AML-193 (cell line): Measurements from ENCODE around the gene TAAR6.
"Not testable (repeated sequence)": the region's sequence is repeated elsewhere in the genome, so short reads cannot be mapped to it uniquely, and the experiment has no call there.

Source experiments
- DNase-seq, 2 experiments: peaks; one replicate each; lab custom pipeline; 2025; lab: John Stamatoyannopoulos, UW

The TAAR6 gene

GRCh38 chr6:132590362-132590761 lies 20.2 kb downstream of the TAAR6 start:
- DNase-seq: no peak

GRCh38 chr6:132592855-132593254 lies 22.7 kb downstream of the TAAR6 start:
- DNase-seq: peak; percentile 72 to 75

GRCh38 chr6:132596201-132596600 lies 26.1 kb downstream of the TAAR6 start:
- DNase-seq: no peak

GRCh38 chr6:132598473-132598872 lies 28.4 kb downstream of the TAAR6 start:
- peak; percentile 14 to 37 for DNase-seq

GRCh38 chr6:132600900-132601299 lies 30.8 kb downstream of the TAAR6 start:
- DNase-seq: not testable (repeated sequence)

GRCh38 chr6:132604635-132605152 lies 34.6 kb downstream of the TAAR6 start:
- no peak for DNase-seq

GRCh38 chr6:132607544-132608233 lies 37.6 kb downstream of the TAAR6 start:
- no peak for DNase-seq

GRCh38 chr6:132611616-132612015 lies 41.5 kb downstream of the TAAR6 start:
- no peak for DNase-seq

GRCh38 chr6:132612449-132613108 lies 42.5 kb downstream of the TAAR6 start:
- no peak for DNase-seq

GRCh38 chr6:132614554-132614953 lies 44.4 kb downstream of the TAAR6 start:
- no peak for DNase-seq

- DNase-seq: no peak
These were observed 46.6 kb downstream of the TAAR6 start for GRCh38 chr6:132616677-132617076.
